Inferior parietal cortex (tissue), 1 donor: Measurements from ENCODE around the gene EID2.

Experiments used
- DNase-seq: peaks from one replicate; pipeline ENCODE4 v3.0.0-alpha.2; 2016; ENCODE audit errors: extremely low spot score

Gene EID2

GRCh38 chr19:39539518-39540332 is at the start of gene EID2:
EID2 (minus strand) TSS chr19:39540161; CDS start chr19:39540079, 82 bp downstream.
- peak; percentile 96 for DNase-seq

GRCh38 chr19:39588066-39588465 is 48.1 kb upstream of the EID2 start:
- no peak for DNase-seq

- DNase-seq, result no peak
Measured at GRCh38 chr19:39587496-39587895, 47.5 kb upstream of the EID2 start.

- DNase-seq, result no peak
Measured at GRCh38 chr19:39582891-39583625, 43.1 kb upstream of the EID2 start.

- no peak for DNase-seq
Measured at GRCh38 chr19:39582442-39582841, 42.5 kb upstream of the EID2 start.

- no peak for DNase-seq
Measured at GRCh38 chr19:39568604-39569003, 28.6 kb upstream of the EID2 start.

GRCh38 chr19:39566064-39566463 is 26.1 kb upstream of the EID2 start:
- DNase-seq, result no peak

- no peak for DNase-seq
Measured at GRCh38 chr19:39563408-39563807, 23.4 kb upstream of the EID2 start.

GRCh38 chr19:39558624-39559117 is 18.7 kb upstream of the EID2 start:
- no peak for DNase-seq

GRCh38 chr19:39557811-39558623 is 18.1 kb upstream of the EID2 start:
- DNase-seq, result no peak

GRCh38 chr19:39555883-39556282 is 15.9 kb upstream of the EID2 start:
- no peak for DNase-seq

- DNase-seq, result no peak
Measured at GRCh38 chr19:39554701-39555311, 14.8 kb upstream of the EID2 start.

- no peak for DNase-seq
Measured at GRCh38 chr19:39553082-39553652, 13.2 kb upstream of the EID2 start.

- no peak for DNase-seq
Measured at GRCh38 chr19:39550197-39550596, 10.2 kb upstream of the EID2 start.

GRCh38 chr19:39546599-39546998 is 6.6 kb upstream of the EID2 start:
- no peak for DNase-seq

- DNase-seq, result no peak
Measured at GRCh38 chr19:39544911-39545310, 5.0 kb upstream of the EID2 start.

GRCh38 chr19:39544226-39544903 is 4.4 kb upstream of the EID2 start:
- no peak for DNase-seq

- no peak for DNase-seq
Measured at GRCh38 chr19:39543477-39543857, 3.5 kb upstream of the EID2 start.

GRCh38 chr19:39542206-39542605 is 2.2 kb upstream of the EID2 start:
- DNase-seq, result peak; percentile 24

- no peak for DNase-seq
Measured at GRCh38 chr19:39540333-39540673, 342 bp upstream of the EID2 start.

- no peak for DNase-seq
Measured at GRCh38 chr19:39539165-39539517, 820 bp downstream of the EID2 start.
